ENCODE results near the gene IFNL1. TPM values are rescaled to one million over a fixed set of nuclear protein-coding genes. Genes with fewer than 3 reads are reported as not detected.

IFNL1 gene
- total RNA-seq (not detected), polyA plus RNA-seq (ENCODE audit: insufficient read length in 2 of 2) (not detected)
- long read RNA-seq, donor 1 = 0 reads
- long read RNA-seq, donor 2 = 0 reads
- long read RNA-seq, donor 3 = 0 reads
- long read RNA-seq, donor 4 = 0 reads

DNA sequence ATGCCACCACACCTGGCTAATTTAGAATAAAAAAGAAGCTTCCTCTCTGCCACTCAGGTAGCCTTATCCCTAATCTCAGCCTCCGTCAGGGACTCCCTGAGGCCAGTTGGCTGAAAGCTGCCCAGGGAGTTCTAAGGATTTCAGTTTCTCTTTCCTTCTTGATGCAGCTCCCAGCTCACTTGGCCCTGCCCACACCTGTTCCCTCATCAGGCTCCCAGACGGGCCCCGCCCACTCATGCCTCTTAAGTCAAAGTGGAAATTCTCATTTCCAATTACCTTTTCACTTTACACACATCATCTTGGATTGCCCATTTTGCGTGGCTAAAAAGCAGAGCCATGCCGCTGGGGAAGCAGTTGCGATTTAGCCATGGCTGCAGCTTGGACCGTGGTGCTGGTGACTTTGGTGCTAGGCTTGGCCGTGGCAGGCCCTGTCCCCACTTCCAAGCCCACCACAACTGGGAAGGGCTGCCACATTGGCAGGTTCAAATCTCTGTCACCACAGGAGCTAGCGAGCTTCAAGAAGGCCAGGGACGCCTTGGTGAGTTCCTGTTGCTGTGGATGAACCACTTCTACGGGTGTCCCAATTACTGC lies at the start of gene IFNL1:
IFNL1 (plus strand) TSS at position 353 of the 591 bp plus-strand sequence; CDS start at position 368, 15 bp downstream.
- Histone ChIP-seq H3K27ac (ENCODE audit: low read depth, low read length) (no peak within 1 kb of the TSS), H3K9me3 (ENCODE audit: control insufficient read depth, insufficient read depth, low read length) (no peaks in the 10 kb centered on the region), H3K4me1 (ENCODE audit: control insufficient read depth, insufficient read depth, low read length) (no peaks in the 10 kb centered on the region), H3K4me3 (ENCODE audit: low read depth, low read length) (no peak within 1 kb of the TSS), H3K36me3 (ENCODE audit: control insufficient read depth, insufficient read depth, low read length) (peaks cover 2% of the 10 kb centered on the region), H3K27me3 (ENCODE audit: control insufficient read depth, insufficient read depth, low read length) (peaks cover 4% of the 10 kb centered on the region)
- DNase-seq (ENCODE audit: low read depth in 4 of 6, low spot score in 6 of 6) = no peak
- WGBS (ENCODE audit: insufficient coverage) = 87% methylated on average over 10 of the region's 11 CpGs

DNA sequence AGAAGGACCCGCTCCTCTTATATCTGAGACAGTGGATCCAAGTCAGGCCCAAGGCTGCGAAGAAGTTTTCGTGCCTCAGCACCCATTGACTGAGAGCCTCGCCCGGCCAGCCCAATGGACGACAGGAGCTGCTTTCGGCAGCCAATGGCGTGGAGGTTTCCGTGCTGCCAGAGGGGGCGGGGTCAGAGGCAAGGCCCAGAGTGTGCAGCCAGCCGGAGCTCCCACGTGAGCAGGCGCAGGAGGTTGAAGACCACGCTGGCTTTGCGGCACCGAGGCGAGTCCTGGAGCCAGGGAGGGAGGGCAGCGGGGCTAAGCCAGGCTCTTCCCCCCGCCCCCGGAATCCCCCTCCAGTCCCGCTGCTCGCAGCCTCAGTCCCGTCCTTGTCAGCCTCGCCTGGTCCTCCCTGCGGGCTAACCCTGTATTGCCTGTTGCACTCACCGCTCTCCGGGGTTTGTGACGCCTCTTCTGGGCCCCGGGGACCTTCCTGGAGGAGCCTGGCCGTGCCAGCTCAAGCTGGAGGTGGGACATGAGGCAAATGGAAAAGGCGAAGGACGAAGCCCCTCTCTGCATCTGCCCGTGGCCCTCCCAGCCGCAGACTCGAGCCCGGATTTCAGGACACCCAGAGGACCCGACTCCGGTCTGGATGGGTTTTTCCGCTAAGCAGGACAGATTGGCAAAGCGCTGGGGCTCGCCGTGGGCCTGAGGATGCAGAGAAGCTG lies 49.1 kb upstream of the IFNL1 start:
- H3K9me3 ChIP-seq (ENCODE audit: control insufficient read depth, insufficient read depth, low read length) = no peaks in the 10 kb centered on the region
- H3K27me3 ChIP-seq (ENCODE audit: control insufficient read depth, insufficient read depth, low read length) = peaks cover 33% of the 10 kb centered on the region
- H3K27ac ChIP-seq (ENCODE audit: low read depth, low read length) = no peak overlapping the region
- WGBS (ENCODE audit: insufficient coverage) = 9% methylated on average over 41 of the region's 42 CpGs
- H3K4me1 ChIP-seq (ENCODE audit: control insufficient read depth, insufficient read depth, low read length) = peaks cover 17% of the 10 kb centered on the region
- H3K36me3 ChIP-seq (ENCODE audit: control insufficient read depth, insufficient read depth, low read length) = no peaks in the 10 kb centered on the region
- DNase-seq (ENCODE audit: low read depth in 4 of 6, low spot score in 6 of 6) = peak in 4 of 6 donors; percentile 21 to 86 (median 55)
- H3K4me3 ChIP-seq (ENCODE audit: low read depth, low read length) = no peak overlapping the region

DNA sequence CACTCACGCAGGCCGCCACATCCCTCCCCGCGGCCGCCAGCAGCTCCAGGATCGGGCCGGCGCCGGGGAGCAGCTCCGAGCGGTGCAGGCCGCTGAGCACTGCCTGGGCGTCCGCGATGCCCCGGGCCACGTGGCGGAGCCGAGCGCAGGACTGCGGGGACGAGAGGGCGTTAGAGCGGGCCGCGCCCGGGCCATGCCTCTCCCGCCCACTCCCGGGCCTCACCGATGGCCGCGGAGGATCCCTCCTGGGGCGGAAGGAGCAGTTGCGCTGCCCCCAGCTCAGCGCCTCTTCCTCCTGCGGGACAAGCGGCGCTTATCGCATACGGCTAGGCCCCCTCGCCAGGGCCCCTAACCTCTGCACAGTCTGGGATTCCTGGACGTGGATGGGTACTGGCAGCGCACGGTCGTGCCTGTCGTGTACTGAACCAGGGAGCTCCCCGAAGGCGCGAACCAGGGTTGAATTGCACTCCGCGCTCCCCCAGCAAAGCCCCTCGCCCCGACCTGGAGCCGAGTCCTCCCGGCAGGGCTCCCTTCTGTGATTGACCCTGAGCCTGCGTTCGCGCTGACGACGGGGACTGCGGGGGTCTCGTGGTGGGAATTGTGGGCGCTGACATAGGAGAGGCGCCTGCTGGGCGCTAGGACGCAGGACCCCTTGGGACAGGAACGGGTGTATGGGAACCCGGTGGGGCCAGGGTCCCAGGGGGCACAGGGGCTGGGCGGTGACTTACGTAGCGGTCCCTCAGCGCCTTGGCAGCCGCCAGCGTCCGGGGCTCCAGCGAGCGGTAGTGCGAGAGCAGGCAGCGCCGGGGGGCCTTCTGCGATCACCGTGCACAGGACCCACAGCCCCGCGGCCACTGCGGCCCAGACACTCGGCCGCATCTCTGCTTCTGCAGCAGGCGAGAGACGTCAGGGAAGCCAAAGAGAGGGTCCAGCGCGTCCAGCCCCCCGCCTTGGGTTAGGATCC lies 48.2 kb upstream of the IFNL1 start:
- H3K36me3 ChIP-seq (ENCODE audit: control insufficient read depth, insufficient read depth, low read length) = no peaks in the 10 kb centered on the region
- WGBS (ENCODE audit: insufficient coverage) = 6% methylated on average over 92 of the region's 92 CpGs
- no peaks in the 10 kb centered on the region for H3K9me3 ChIP-seq (ENCODE audit: control insufficient read depth, insufficient read depth, low read length)
- H3K27me3 ChIP-seq (ENCODE audit: control insufficient read depth, insufficient read depth, low read length) = peaks cover 33% of the 10 kb centered on the region
- no peak for DNase-seq (ENCODE audit: low read depth in 4 of 6, low spot score in 6 of 6)
- no peak overlapping the region for H3K4me3 ChIP-seq (ENCODE audit: low read depth, low read length)
- peaks cover 17% of the 10 kb centered on the region for H3K4me1 ChIP-seq (ENCODE audit: control insufficient read depth, insufficient read depth, low read length)
- H3K27ac ChIP-seq (ENCODE audit: low read depth, low read length) = no peak overlapping the region

DNA sequence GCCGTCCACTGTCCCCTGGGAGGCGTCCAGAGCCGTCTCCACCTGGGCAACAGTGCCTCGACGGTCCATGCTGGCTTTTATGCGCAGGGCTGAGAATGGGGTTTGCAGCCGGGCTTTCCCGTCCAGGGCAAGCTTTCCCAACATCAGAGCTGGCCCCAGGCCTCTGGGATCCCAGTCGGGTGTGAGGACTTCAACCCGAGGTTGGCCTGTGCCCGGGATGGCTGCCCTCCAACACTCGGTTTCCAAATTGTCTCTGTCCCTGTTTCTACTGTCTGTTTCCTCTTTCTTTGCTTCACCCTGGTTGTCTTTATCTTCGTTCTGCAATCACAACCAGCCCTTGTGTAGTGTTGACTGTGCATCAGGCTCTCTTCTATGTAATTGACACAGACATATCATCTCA lies 47.4 kb upstream of the IFNL1 start, which contains the start of gene IFNL4:
IFNL4 (minus strand) TSS at position 51 of the 400 bp plus-strand sequence.
- 46% methylated on average over 11 of the region's 13 CpGs for WGBS (ENCODE audit: insufficient coverage)
- H3K36me3 ChIP-seq (ENCODE audit: control insufficient read depth, insufficient read depth, low read length) = no peaks in the 10 kb centered on the region
- H3K9me3 ChIP-seq (ENCODE audit: control insufficient read depth, insufficient read depth, low read length) = no peaks in the 10 kb centered on the region
- H3K27ac ChIP-seq (ENCODE audit: low read depth, low read length) = no peak within 1 kb of the TSS
- DNase-seq (ENCODE audit: low read depth in 4 of 6, low spot score in 6 of 6) = no peak
- peaks cover 33% of the 10 kb centered on the region for H3K27me3 ChIP-seq (ENCODE audit: control insufficient read depth, insufficient read depth, low read length)
- H3K4me3 ChIP-seq (ENCODE audit: low read depth, low read length) = no peak within 1 kb of the TSS
- H3K4me1 ChIP-seq (ENCODE audit: control insufficient read depth, insufficient read depth, low read length) = peaks cover 17% of the 10 kb centered on the region

DNA sequence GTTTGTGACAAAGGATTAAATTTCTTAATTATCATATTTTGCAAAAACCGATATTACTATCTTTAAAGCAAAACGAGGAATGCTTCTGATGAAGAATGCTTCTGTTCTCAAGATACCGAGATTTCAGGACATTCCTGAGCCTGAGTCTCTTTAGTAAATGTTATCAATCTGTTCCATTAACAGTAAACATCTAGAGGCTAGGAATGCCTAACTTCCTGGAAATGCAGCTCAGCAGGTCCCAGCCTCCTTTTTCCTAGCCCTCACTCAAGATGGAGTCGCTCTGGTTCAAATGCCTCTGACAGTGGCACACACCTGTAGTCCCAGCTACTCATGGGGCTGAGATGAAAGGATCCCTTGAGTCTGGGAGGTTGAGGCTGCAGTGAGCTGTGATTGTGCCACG lies 45.1 kb upstream of the IFNL1 start:
- DNase-seq (ENCODE audit: low read depth in 4 of 6, low spot score in 6 of 6) = no peak
- H3K27me3 ChIP-seq (ENCODE audit: control insufficient read depth, insufficient read depth, low read length) = peaks cover 35% of the 10 kb centered on the region
- H3K9me3 ChIP-seq (ENCODE audit: control insufficient read depth, insufficient read depth, low read length) = no peaks in the 10 kb centered on the region
- no peak overlapping the region for H3K27ac ChIP-seq (ENCODE audit: low read depth, low read length)
- H3K36me3 ChIP-seq (ENCODE audit: control insufficient read depth, insufficient read depth, low read length) = no peaks in the 10 kb centered on the region
- 60% methylated on average over 1 of the region's 5 CpGs for WGBS (ENCODE audit: insufficient coverage)
- H3K4me3 ChIP-seq (ENCODE audit: low read depth, low read length) = no peak overlapping the region
- peaks cover 17% of the 10 kb centered on the region for H3K4me1 ChIP-seq (ENCODE audit: control insufficient read depth, insufficient read depth, low read length)

DNA sequence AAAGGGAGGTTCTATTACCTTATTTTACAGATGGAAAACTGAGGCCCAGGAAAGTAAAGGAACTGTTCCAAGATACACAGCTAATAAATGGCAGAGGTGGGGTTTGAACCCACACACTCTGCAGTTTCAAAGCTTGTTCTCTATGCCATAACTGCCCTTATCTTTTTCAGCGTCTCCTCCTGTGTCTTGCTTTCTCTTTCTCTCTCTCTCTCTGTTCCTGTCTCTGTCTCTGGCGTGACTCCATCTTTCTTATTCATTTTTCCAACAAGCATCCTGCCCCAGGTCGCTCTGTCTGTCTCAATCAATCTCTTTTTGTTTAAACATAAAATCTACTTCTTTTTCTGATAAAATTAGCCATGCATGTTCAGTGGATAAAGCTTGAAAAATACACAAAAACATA lies 44.4 kb upstream of the IFNL1 start:
- no peak overlapping the region for H3K27ac ChIP-seq (ENCODE audit: low read depth, low read length)
- H3K36me3 ChIP-seq (ENCODE audit: control insufficient read depth, insufficient read depth, low read length) = no peaks in the 10 kb centered on the region
- H3K27me3 ChIP-seq (ENCODE audit: control insufficient read depth, insufficient read depth, low read length) = peaks cover 37% of the 10 kb centered on the region
- no peak overlapping the region for H3K4me3 ChIP-seq (ENCODE audit: low read depth, low read length)
- peaks cover 17% of the 10 kb centered on the region for H3K4me1 ChIP-seq (ENCODE audit: control insufficient read depth, insufficient read depth, low read length)
- DNase-seq (ENCODE audit: low read depth in 4 of 6, low spot score in 6 of 6) = no peak
- H3K9me3 ChIP-seq (ENCODE audit: control insufficient read depth, insufficient read depth, low read length) = no peaks in the 10 kb centered on the region
- WGBS (ENCODE audit: insufficient coverage) = 63% methylated on average over 1 of the region's 3 CpGs

DNA sequence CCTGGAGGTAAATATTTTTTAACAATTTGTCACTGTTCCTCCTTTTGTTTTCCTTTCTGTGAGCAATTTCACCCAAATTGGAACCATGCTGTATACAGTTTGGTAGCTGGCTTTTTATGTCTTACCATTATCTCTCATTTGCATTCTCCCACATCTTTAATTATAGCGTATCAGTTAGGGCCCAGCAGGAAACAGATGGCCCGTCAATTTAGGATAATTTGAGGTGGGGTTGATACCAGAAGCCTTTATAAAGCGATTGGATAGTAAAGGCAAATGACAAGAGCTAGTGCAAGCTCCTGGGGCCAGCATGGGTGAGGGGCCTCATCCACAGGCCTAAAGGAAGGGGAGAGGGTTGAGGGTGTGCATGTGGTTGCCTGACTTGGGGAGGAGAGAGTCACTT lies 43.7 kb upstream of the IFNL1 start:
- H3K36me3 ChIP-seq (ENCODE audit: control insufficient read depth, insufficient read depth, low read length) = no peaks in the 10 kb centered on the region
- DNase-seq (ENCODE audit: low read depth in 4 of 6, low spot score in 6 of 6) = peak in 1 of 6 donors; percentile 63
- no peak overlapping the region for H3K4me3 ChIP-seq (ENCODE audit: low read depth, low read length)
- 56% methylated on average over 2 of the region's 3 CpGs for WGBS (ENCODE audit: insufficient coverage)
- no peak overlapping the region for H3K27ac ChIP-seq (ENCODE audit: low read depth, low read length)
- peaks cover 11% of the 10 kb centered on the region for H3K4me1 ChIP-seq (ENCODE audit: control insufficient read depth, insufficient read depth, low read length)
- peaks cover 30% of the 10 kb centered on the region for H3K27me3 ChIP-seq (ENCODE audit: control insufficient read depth, insufficient read depth, low read length)
- H3K9me3 ChIP-seq (ENCODE audit: control insufficient read depth, insufficient read depth, low read length) = no peaks in the 10 kb centered on the region

DNA sequence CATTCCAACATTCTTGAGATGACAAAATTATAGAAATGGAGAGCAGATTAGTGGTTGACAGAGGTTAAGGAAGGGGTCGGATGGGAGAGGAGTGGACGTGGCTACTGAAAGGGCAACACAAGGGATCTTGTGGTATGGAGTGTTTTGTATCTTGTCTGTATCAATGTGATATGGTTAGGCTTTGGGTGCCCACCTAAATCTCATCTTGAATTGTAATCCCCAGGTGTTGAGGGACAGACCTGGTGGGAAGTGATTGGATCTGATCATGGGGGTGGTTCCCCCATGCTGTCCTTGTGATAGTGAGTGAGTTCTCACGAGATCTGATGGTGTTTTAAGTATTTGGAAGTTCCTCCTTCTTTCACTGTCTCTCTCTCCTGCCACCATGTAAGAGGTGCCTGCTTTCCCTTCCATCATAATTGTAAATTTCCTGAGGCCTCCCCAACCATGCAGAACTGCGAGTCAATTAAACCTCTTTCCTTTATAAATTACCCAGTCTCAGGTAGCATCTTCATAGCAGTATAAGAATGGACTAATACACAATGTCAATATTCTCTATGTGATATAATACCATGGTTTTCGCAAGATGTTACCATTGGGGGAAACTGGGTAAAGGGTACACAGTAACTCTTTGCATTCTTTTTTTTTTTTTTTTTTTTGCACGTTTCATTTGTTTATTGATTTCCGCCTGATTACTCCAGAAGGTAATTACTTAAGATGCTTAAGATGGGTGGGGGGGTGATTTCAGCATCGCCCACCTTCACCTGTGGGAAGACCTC lies 42.6 kb upstream of the IFNL1 start:
- Histone ChIP-seq H3K4me1 (ENCODE audit: control insufficient read depth, insufficient read depth, low read length) (peaks cover 1% of the 10 kb centered on the region), H3K27ac (ENCODE audit: low read depth, low read length) (no peak overlapping the region), H3K27me3 (ENCODE audit: control insufficient read depth, insufficient read depth, low read length) (peaks cover 21% of the 10 kb centered on the region), H3K4me3 (ENCODE audit: low read depth, low read length) (no peak overlapping the region), H3K36me3 (ENCODE audit: control insufficient read depth, insufficient read depth, low read length) (no peaks in the 10 kb centered on the region), H3K9me3 (ENCODE audit: control insufficient read depth, insufficient read depth, low read length) (no peaks in the 10 kb centered on the region)
- no peak for DNase-seq (ENCODE audit: low read depth in 4 of 6, low spot score in 6 of 6)
- WGBS (ENCODE audit: insufficient coverage) = 82% methylated on average over 3 of the region's 8 CpGs

Data from spinal cord (tissue), 10 donors.